HG02759 (cell line): ENCODE data around the gene KIF26A.

ENCODE experiments used
- ATAC-seq: cut with Tn5 transposase; IDR thresholded peaks from one replicate; pipeline ENCODE4 v1.9.1; 2021; ENCODE audit warnings: mild to moderate bottlenecking, moderate library complexity; ENCODE audit not compliant: unreplicated experiment

KIF26A gene

DNA sequence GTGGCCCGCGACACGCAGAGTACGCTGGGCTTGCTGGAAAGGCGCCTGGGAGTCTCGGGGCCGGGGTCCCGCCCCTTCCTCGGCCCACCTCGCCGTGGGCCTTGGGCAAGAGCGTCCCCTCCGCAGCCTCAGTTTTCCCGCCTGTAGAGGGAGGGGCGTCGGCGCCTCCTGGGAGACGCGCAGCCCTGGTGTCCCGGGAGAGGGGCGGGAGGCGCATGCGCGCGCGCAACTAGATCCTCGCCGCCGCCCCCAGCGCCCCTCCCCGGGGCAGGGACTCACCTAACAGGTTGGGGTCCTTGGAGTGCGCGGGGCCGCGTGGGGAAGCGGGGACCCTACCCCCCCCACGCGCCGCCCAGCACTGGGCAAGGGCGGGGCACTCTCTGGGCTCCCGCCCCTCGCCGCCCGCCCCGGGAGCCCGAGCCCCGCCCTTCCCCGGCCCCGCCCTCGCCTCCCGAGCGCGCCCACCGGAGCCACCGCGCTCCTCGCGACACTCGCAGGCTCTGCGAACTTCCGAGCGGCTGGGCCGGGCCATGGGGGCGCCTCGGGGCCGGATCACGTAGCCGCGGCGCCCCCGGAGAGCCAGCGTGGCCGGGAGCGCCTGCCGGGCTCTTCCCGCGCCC lies at the start of gene KIF26A:
Gene KIF26A (plus strand): TSS at position 490 of the 620 bp plus-strand sequence. CDS start 136 bp downstream, outside the sequence.
- no peak for ATAC-seq

DNA sequence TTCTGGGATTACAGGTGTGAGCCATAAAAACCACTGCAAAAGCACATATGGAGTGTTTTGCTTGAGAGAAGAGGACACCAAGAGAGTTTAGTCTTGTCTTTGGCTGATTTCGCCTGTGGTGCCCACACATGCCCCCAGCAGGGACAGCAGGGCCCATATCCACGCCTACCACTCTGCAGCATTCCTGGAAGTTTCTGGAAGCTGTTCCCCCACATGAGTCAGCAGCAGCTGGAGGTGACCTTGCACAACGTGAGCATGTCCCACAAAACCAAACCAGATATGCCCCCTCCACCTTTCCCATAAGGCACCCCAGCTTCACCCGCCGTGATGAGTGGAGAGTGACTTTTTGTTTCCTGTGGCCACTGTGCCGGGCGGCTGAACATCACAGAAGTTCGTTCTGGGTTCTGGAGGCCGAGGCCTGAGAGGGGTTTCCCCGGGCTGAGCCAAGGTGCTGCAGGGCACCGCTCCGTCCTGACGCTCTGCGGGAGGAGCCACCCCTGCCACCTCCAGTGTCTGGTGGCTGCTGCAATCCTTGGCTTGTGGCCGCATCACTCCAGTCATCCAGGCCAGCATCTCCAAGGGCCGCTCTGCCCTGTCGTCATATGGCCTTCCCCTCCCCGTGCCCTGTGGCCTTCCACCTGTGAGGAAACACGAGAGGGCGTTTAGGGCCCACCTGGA lies 48.2 kb upstream of the KIF26A start:
- ATAC-seq: no peak

DNA sequence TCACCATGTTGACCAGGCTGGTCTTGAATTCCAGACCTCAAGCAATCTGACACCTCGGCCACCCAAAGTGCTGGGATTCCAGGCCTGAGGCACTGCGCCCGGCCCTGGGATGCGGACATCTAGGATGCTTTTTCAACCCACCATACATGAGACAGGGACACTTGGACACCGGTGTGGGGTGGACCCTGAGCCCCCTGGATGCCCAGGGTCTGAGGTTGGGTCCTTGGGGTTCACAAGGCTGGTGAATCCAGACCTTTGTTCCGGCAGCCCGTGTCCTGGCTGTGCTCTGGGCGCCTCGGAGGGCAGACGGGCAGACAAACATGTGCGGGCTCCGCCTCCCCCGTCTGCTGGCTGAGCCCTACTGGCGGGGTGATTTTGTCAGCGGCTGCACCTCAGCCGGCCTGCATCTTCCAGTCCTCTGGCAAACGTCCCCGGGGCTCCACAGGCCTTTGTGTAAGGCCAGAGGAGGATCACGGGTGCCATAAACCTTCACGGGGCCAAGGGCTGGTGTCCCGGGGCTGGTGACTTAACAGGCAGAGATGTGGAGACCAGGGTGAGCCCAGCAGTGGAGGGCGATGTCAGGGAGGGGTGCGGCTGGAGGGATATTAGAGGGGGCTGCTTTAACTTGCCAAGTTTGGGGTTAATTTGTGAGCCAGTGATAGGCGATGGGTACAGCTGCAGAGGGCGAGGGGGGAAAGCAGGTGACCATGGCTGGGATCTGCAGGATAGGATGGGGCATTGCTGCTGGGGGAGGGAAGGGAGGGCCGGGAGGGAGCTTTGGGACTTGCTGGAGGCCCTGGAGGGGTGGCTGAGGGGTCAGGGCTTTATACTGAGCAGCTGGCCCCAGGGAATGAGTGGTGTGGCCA lies 47.1 kb upstream of the KIF26A start:
- ATAC-seq: no peak

DNA sequence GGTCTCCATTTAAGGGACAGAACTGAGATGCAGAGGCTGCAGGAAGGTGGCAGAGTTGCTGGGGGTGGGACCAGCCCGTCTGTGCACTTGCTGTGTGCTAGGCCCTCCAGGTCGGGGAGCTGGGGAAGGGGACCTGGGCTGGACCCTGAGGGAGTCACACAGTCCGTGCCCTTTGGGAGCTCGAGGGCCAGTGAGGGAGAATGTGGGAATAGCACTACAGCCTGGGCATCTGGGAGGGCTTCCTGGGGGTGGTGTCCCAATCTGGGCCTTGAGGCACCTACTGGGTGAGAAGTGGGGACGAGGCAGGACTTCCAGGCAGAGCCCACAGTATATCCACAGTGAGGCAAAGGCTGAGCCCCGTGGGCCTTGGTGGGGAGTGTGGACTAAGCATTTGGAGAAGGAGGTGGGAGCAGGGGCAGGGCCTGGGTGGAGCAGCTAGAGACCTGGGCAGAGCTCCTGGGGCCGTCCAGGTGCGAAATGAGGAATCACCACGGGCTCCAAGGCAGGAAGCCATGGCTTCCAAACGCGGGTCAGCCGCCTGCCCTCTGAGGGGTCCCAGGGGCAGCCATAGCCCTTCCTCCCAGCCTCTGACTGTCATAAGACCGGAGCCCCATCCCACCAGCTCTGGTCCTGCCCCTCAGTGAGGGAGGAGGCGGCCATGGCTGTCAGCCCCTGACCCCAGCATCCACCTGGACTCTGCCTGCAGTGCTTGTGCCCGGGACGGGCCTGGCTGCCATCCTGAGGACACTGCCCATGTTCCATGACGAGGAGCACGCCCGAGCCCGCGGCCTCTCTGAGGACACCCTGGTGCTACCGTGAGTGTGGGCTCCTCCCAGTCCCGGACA lies 46.2 kb upstream of the KIF26A start:
- ATAC-seq: no peak

DNA sequence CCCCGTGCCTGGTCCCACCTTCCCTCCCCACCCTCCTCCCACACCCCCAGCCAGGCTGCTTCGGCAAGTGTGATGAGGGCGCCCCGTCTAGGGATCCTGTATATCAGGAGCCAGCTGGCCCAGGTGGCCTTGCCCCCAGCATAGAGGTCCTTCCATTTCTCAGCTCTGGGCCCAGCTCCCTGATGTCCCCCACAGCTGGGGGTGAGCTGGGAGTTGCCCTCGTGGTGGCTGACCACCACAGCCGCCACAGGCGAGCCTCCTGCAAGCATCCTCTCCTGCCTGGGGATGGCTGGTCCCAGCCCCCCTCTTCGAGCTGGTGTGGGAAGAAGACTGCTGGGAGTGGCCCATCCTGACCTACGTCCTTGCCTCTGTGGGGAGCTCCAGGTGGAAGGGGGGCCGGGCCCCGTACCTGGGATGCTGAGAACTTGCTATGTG lies 45.4 kb upstream of the KIF26A start:
- ATAC-seq: no peak

DNA sequence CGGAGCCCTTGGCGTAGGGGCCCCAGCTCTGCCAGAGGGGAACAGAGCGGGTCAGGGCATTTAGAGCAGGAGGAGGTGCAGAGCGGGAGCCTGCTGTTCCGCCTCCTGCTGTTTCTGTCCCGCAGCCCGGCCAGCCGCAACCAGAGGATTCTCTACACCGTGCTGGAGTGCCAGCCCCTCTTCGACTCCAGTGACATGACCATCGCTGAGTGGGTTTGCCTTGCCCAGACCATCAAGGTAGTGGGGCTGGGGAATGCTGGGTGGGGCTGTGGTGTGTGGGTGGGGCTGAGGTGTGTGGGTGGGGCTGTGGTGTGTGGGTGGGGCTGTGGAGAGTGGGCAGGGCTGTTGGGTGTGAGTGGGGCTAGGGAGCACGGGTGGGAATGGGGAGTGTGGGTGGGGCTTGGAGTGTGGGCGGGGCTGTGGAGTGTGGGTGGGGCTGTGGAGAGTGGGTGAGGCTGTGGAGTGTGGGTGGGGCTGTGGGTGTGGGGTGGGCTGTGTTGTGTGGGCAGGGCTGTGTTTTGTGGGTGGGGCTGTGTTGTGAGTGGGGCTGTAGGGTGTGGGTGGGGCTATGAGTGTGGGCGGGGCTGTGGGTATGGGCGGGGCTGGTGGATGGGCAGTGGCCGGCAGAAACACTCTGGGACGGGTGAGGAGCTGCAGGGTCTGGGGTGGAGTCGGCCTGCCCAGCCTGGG lies 44.9 kb upstream of the KIF26A start:
- no peak for ATAC-seq

DNA sequence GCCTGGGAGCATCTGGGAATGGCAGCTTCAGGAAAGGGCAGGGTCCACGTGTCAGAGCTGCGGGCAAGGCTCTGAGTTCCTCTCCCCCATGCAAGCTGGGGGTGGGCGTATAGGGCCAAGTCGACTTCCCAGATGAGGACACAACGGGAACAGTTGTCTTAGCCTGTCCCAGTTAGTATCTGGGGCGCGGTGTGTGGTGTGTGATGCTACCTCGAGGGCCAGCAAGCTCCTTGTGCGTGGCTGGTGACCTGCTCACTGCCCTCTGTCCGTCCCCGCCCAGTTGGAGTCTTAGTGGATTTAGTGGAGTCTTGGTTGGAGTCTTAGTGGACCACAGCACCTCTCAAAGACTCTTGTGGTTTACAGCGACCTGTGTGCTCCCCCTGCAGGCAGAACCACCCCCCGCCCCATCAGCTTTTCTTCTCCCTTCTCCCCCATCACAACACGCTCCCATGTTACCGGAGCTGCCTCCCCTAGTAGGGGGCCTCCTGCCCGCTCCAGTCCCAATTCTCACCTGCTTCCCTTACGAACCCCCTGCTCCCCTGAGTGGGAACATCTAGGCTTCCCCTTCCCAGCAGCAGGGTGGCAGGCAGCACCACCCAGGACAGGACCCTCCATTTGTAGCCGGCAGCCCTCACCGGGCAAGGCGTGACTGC lies 44.2 kb upstream of the KIF26A start:
- ATAC-seq: no peak

DNA sequence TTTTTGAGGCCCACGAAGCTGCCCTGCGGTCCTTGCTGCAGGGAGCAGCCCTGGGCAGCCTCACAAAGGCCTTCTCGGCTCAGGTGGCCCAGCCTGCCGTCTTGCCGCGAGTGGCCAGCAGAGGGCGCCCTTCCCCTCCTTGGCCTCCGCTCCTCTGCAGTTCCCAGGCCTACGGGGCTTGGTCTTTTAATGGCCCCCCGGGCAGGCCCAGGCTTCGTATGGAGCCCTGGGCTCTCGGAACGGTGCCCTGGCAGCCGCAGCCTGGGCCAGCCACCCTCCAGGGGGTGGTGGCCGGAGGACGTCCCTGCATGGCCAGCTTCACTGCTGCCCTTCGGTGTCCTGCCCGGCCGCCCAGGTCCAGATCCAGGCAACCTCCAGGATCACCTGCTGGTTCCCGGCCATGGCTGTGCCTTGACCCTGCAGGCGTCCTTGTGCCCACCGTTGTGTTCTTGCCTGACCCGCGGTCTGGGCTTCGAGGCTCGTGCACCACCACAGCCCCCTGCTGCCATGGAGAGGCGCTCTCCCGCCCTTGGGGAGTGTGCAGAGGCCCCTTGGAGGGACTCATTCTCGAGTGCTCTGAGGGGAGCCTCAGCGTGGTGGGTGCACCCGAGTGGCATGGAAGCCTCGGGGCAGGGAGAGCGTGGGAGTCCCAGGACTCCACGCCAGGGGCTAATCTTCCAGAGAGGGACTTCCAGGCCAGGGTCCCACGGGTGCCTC lies 43.5 kb upstream of the KIF26A start:
- no peak for ATAC-seq

DNA sequence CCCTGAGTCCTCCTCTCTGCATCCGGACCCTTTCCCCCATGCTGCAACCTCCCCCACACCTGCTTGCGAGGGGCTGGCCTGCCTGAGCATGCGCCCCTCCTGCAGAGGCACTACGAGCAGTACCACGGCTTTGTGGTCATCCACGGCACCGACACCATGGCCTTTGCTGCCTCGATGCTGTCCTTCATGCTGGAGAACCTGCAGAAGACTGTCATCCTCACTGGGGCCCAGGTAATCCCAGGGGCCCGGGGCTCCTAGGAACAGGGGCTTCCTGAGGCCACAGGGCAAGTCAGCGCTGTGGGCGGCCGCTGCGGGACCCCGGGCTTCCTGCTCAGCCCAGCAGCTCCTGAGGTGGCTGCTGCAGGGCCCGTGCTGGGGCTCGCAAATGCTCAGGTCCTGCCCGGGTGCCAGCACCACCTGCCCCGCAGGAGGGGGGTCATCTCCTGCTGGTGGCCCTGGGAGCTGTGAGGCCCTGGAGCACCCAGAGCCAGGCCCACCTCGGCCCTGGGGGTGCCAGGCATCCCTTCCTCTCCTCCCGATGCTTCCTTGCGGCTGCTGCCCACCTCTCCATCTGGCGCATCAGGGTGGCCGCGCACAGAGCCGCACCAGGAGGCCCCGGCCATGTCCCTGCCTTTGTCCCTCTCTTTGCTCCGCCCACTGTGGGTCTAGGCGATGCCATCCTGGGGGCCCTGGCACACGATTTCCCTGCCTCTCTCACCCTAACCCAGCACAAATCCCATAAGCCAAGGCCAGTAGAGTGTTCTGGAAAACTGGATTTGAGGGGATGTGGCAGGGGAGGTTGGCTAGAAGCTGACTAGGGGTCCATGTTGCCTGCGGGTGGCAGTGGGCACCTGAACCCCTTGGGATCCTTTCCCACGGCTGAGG lies 42.7 kb upstream of the KIF26A start:
- ATAC-seq: no peak

DNA sequence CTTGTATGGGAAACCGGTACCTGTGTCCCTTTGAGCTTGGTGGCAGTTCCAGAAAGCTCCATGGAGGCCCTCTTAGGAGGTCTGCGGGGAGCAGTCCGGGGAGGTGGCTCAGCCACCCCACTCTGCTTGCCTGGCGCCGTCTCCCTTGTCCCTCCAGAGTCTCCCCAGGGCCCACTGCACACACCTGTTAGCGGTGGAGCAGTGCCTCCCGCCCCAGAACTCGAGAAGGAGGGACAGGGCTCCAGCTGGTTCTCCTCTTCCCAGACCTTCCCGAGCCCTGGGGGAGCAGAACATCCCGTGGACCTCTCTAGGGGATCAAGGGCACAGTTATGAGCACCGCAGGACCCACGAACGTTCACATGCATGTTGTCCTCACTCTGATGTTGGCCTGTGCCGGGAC lies 42.1 kb upstream of the KIF26A start:
- ATAC-seq: no peak

DNA sequence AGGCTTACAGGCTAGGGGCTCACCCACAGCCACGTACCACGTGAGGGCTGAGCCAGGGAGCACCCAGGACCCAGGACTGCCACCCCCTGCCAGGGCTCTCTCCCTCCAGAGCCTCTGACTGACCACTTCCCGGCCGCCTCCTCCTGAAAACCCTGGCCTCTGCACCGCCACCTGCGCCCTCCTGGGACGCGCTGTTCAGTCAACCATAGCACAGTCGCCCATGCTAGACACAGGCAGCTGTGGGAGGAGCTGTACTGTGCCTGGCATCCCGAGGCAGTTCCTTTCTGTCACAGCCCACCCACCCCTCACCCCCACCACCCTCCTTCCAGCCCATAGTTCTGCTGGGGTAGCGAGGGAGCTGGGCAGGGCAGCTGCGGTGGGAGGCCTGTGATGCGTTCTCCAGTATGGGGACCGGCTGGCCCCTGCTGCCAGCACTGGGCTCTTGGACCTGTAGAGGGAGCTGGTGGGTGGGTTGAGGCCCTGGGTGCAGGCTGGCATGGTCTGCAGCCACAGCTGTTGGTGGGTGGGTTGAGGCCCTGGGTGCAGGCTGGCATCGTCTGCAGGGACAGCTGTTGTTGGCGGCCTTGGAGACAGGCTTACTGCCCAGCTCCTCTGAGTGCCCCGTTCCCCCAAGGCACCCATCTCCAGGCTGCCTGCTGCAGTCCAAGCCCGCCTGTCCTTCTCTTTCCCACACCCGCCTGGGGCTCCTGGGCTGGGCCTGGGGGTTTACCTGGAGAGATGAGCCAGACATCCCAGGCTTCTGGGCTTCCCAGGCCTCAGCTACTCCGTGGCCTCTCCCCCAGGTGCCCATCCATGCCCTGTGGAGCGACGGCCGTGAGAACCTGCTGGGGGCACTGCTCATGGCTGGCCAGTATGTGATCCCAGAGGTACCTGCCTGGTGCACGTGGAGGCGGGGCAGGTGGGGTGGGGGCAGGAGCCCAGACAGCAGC lies 41.4 kb upstream of the KIF26A start:
- no peak for ATAC-seq

DNA sequence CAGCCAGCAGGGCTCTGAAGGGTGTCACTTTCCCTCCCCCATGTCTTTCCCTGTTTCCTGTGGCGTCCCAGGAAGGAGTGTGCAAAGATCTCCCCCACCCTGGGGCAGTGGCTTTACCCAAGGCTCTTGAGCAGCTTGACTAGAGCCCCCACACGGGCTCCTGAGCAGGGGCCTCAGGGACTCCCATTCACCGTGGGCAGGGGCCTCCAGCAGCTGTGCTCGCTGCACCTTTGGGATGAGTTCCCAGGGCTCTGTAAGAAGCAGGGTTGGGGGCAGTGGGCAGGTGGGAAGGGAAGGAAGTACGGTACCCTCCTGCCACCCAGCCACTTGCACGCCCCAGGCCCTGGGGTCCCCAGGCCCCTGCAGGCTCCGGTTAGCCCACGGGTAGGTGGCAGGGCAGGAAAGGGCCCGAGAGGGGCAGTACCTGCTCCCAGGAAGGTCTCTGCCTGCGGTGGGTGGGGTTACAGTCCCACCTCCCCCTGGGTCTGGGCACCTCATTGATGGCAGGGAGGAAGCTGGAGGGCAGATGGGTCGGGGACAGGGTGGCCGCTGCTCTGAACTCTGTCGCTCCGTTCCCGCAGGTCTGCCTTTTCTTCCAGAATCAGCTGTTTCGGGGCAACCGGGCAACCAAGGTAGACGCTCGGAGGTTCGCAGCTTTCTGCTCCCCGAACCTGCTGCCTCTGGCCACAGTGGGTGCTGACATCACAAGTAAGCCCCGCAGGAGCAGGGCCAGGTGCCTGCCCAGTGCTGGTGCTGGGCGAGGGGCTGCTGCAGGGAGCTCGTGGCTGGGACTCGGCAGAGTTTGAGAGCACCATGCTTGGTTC lies 39.9 kb upstream of the KIF26A start:
- no peak for ATAC-seq

DNA sequence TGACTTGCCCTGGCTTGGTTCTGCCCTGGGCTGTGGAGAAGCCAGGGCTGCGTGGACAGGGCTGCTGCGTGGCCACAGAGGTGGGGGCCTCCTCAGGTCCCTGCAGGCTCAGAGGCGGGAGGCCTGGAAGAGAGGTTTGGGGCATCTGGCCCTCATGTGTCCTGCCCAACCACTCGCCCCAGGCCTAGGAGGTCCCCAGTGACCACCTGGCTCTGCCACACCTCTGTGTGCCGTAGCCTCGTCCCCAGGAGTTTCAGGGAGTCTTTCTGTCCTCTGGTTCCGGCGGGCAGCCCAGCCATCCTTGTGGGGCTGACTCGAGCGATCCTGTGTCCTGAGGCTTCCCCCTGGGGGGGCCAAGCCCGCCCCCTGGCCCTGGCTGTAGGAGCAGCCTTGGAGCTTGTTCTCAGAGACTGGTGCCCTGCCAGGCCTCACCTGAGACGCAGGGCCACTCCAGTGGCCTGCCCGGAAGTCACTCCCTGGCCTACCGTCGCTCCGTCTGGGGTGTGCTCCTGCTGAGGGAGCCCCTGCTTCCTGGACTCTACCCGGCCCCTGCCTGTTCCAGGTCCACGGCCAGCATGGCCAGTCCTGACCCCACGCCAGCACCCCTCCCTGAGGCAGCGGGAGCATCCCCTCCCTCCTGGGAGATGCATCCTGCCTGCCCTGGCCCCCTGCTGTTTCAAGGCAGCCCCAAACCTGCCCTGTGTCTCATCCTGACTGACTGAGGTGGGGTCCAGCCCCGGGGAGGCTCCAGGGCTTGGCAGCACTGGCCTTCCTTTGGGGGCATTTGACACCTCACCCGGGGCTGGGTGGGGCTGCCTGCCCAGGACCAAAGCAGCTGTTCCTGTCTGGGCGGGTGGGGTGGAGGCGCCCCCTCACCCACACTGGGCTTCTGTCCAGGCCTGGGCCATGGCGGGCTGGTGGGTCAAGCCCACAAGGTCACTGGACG lies 39.0 kb upstream of the KIF26A start:
- ATAC-seq: no peak

DNA sequence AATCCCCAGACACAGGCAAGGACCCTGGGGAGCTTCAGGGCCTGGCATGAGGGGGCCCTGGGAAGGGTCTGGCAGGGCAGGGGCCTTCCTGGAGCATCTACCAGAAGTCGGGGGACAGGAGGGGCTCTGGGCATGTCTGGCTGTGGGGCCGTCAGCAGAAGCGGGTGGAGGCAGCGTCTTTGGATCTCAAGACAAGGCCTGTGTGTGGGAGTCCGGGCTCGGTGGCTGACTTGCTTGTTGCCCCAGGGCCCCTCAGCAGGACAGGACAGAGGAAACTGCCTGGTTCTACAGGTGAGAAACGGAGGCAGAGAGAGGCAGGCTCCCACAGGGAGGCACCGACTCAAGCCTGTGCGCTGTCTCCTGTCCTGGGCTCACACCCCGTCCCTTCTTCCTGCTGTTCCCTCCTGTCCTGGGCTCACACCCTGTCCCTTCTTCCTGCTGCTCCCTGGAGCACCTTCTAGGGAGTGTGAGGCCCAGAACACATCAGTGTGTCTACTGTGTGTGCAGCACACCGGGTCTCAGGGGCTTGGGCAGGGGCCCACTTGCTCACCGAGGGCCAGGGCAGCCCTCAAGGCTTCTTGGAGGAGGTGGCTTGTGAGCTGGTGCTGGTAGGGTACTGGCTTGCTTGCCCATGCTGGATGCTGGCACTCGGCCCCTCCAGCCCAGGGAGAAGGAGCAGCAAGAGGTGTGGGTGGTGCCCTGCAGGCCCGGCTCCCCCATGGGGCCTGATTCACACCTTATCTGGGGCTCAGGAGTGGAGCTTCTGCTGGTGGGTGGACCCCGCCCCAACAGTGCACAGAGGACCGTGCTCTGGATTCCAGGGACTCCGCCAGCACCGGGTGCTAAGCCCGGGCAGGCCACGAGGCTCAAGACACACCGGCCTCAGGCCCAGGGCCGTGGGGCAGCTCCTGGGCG lies 38.0 kb upstream of the KIF26A start:
- no peak for ATAC-seq
